ENCODE results near the gene EIF4EBP2.

The EIF4EBP2 gene

GRCh38 chr10:70379581-70380176, 24.3 kb upstream of the EIF4EBP2 start:
- no peak for DNase-seq

GRCh38 chr10:70380350-70381135, 23.4 kb upstream of the EIF4EBP2 start:
- DNase-seq = no peak

DNA sequence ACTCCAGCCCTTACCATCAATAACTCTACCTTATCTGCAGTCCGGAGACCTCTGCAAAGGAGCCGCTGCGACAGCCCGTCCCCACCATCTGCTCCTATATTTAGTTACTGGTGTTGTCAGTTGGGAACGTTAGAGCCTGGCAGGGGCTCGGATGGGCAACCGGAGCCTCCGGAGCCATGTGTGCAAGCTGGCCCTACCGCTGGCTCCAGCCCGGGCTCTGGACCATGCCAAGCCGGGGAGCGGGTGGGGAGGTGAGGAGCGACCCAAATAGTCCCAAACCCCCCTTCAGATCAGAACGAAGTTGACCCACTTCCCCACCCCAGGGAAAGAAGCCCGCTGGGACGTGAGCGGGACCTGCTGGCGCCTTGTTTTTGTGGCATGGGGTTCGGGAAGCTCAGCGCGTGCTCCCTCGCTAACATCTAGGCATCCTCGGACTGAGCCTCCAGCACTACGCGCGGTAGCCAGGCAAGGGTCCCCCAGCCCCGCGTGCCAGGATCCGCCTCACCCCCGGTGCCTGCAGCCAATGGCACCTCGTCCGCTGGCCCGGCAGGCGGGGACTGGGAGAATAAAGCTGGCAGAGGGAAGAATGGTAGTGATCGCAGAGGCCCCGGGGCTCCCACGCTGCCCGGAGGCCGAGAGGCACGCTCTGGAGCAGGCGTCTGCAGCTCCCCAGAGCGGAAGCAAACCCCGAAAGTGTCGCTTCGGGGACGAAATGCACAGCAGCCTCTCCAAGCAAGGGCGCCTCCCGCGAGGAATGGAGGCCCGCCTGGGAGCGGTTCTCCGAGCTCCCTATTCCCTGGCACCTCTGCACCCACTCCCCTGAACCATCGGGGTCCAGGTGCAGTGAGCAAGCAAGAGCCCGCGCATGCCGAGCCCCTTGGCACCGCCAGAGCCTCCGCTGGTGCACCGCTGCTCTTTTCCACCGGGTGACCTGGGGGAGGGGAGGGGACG, 22.2 kb upstream of the EIF4EBP2 start:
- no peak for DNase-seq

DNA sequence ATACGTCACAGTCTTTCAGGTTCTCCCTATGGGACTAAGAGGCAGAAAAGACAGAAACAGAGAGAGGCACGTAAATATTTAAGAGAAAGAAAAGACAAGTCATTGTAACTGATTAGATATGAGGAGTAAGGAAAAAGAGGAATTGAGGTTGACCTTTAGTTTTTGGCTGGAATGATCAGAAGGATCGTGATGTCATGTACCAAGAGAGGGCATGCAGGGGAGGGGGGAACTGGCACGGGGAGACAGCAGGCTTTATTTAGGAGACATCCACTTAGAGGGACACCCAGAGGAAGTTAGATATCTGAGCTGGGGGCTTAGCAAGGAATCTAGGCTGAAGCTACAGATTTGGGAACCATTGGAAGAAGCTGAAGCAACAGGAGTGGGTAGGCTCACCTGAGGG, 12.3 kb upstream of the EIF4EBP2 start:
- no peak for DNase-seq

DNA sequence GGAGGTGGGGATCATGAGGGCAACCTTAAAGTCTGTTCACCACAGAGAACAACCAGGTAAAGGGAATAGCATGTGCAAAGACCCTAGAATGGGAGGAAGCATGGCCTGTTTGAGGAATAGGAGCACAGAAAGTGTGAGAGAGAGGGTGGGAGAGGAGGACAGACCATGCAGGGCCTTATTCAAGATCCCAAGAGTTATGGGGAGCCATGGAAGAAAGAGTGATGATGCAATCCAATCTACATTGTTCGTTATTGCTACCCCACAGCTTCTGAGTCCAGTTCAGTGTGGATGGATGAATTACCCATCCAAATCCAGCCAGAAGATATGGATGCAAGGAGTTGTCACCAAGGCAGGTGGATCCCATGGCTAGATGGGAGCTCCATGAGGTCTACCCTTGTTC, 7.8 kb upstream of the EIF4EBP2 start:
- no peak for DNase-seq

DNA sequence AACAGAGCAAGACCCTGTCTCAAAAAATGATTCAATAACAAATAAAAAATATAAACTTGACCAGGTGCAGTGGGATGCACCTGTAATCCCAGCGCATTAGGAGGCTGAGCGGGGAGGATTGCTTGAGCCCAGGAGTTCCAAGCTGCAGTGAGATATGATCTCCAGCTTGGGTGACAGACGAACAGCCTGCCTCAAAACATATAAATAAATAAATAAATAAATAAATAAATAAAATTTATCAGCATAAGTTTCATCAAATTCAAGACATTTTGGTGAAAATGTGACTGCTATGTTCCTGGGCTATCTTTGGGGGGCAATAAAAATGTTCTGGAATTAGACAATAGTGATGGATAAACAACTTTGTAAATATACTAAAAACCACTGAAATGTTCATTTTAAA, 4.8 kb upstream of the EIF4EBP2 start:
- no peak for DNase-seq

GRCh38 chr10:70403483-70404035, 386 bp upstream of the EIF4EBP2 start:
- no peak for DNase-seq

GRCh38 chr10:70404787-70405036, 767 bp downstream of the EIF4EBP2 start:
- no peak for DNase-seq

GRCh38 chr10:70405037-70405824, 1.3 kb downstream of the EIF4EBP2 start:
- DNase-seq = no peak

DNA sequence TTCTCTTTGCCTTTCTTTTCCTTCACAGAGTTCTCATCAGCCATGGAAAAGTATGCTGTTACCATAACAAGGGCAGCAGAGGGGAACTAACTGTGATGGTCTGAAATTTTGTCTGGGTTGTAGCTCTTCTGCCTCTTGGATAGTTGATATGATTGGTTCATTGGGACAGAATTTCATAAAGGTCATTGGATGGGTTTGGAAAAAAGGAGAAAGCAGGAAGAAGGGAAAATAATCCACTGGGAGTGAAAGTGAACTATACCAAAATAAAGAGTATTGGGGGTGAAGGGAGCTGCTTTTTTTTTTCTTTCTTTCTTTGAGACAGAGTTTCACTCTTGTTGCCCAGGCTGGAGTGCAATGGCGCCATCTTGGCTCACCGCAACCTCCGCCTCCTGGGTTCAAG, 5.8 kb downstream of the EIF4EBP2 start:
- no peak for DNase-seq

- no peak for DNase-seq
These were observed 6.7 kb downstream of the EIF4EBP2 start for GRCh38 chr10:70410608-70411007.

GRCh38 chr10:70412356-70412755, 8.4 kb downstream of the EIF4EBP2 start:
- no peak for DNase-seq

- DNase-seq = no peak
These were observed 13.6 kb downstream of the EIF4EBP2 start for GRCh38 chr10:70417568-70417967.

DNA sequence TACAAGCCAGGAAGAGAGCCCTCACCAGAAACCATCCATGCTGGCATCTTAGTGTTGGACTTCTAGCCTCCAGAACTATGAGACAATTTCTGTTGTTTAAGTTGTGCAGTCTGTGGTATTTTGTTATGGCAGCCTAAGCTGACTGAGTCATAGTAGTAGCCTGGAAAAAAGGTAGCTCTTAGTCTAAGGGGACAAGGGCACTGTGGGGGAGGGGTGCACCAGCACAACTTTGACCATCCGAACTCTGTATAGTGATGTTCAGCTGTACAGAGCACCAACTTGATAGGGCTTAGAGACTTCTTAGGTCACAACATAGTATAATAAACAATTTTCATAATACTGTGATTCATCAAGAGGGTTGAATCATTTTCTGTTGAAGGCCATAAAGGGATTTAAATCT, 14.3 kb downstream of the EIF4EBP2 start:
- no peak for DNase-seq

- DNase-seq = no peak
These were observed 14.8 kb downstream of the EIF4EBP2 start for GRCh38 chr10:70418713-70419112.

- no peak for DNase-seq
These were observed 20.4 kb downstream of the EIF4EBP2 start for GRCh38 chr10:70424320-70424719.

DNA sequence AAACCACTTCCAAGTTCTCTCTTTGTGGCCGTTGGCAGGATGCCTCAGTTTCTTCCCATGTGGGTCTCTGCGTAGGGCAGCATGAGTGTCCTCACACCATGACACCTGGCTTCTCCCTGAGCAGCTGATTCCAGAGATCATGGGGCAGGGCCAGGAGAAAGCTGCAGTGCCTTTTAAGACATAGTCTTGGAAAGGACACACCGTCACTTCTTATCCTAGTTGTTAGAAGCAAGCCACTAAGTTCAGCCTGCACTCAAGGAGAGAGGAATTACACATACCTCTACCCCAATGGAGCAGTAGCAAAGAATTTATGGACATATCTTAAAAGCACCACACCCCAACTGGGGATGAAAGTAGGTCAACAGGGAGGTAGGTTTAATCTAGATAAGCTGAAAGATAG, 21.2 kb downstream of the EIF4EBP2 start:
- no peak for DNase-seq

DNA sequence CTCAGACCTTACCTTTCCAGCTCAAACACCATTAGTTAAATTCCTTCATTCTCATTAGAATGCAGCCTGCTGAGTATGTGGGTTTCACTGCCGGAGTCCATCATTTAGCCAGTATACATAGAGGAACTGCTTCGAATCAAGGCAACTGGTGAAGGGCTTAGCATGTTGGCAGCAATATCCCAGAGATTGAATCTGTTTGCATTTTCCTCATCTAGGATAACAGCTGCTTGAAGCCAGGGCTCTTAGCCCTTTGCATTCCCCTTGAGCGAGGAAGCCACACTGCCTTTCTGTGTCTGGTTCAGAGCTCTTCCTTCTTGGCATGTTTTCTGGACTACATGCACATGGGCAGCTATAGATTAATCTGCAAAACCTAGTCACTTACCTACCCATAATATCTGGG, 22.9 kb downstream of the EIF4EBP2 start:
- no peak for DNase-seq

GRCh38 chr10:70430493-70431445, 26.8 kb downstream of the EIF4EBP2 start:
- no peak for DNase-seq

GRCh38 chr10:70432101-70432500, 28.2 kb downstream of the EIF4EBP2 start:
- DNase-seq = no peak

- no peak for DNase-seq
These were observed 28.8 kb downstream of the EIF4EBP2 start for GRCh38 chr10:70432561-70433263.

Measured in NK-92 treated with Interleukin-12 subunit alpha and Interleukin-12 subunit beta, amount 100 ng/mL, for 24 hours (cell line).